ENCODE measurements around the gene FOXK2.

FOXK2 gene

DNA sequence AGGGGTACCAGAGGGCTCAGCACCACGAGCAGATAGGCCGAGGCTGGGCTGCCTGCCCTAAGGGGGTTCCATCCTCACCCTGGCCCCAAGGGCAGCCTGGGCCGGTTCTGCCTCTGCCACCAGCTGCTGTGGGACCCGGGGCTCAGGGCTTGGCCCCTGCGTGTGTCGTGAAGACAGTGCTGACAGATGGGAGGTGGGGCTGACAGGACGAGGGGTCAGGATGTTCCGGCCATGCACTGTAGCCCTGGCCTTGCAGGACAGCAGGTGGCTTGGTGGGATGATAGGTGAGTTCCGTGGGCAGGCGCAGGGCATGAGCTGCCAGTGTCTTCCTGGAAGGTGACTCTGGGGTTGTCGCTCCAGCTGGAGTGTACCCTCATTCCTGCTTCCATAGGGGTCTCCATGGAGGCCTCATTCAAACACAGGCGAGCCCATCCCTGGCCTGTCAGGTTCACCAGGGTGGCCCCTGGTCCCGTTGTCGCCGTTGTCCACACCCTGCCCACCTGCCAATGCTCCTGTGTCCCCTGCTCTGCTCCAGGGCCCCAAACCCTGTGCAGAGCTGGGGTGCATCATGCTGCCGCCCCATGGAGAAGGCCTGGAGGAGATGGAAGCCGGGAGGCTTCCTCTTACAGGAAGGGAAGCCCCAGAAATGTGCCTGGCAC lies 71.5 kb downstream of the FOXK2 start:
- no peak for DNase-seq (ENCODE audit: low spot score)

- DNase-seq (ENCODE audit: low spot score): no peak
These were observed 72.8 kb downstream of the FOXK2 start for GRCh38 chr17:82592289-82592766.

DNA sequence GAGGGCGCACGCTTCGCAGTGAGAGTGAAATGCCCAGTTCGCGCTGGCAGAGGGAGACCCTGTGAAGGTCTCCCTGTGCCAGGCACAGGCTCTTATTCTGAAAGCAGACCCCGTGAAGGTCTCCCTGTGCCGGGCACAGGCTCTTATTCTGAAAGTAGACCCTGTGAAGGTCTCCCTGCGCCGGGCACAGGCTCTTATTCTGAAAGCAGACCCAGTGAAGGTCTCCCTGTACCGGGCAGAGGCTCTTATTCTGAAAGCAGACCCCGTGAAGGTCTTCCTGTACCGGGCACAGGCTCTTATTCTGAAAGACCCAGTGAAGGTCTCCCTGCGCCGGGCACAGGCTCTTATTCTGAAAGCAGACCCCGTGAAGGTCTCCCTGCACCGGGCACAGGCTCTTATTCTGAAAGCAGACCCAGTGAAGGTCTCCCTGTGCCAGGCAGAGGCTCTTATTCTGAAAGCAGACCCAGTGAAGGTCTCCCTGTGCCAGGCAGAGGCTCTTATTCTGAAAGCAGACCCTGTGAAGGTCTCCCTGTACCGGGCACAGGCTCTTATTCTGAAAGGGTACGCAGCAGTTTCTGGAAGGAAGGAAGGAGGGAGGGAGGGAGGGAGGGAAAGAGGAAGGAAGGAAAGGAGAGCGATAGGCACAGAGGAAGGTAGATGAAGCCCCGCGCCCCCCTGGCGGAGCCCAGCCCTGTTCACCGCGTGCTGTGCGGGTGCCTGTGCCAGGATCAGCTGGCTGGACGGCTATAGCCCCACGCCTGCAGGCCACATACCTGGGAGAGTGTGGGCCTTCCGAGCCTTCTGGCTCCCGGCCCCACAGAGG lies 73.4 kb downstream of the FOXK2 start:
- no peak for DNase-seq (ENCODE audit: low spot score)

GRCh38 chr17:82593590-82594087 lies 74.1 kb downstream of the FOXK2 start:
- no peak for DNase-seq (ENCODE audit: low spot score)

DNA sequence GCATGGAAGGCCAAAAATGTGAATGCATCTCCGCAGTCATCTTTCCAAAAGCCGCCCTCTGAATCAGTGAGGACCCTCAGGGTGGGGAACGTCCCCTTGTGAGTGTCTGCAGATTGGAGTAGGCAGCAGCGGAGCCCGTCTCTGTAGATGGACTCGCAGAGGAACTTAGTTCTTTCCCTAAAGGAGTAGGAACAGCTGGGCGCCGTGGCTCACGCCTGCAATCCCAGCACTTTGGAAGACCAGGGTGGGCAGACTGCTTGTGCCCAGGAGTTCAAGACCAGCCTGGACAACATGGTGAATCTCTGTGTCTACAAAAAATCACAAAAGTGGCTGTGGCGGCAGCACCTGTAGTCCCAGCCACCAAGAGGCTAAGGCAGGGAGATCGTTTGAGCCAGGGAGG lies 75.0 kb downstream of the FOXK2 start:
- DNase-seq (ENCODE audit: low spot score): no peak

DNA sequence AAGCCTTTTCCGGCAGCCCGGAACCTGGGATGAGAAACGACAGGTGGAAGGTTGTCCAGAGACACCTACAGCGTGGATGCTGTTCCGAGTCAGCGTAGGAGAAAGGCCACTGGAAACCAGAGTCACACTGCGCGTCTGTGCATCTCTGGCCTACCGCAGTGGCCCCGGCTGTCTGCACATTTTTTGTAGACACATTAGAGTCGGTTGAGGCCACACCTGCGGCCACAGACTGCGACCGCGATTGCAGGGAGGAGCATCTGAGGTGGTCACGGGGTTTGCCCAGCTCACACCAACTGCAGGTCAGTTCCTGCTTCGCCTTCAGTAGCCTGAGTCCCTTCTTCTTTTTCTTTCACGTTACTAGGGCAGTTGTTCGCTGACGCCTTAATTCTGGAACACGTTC lies 76.4 kb downstream of the FOXK2 start:
- no peak for DNase-seq (ENCODE audit: low spot score)

DNA sequence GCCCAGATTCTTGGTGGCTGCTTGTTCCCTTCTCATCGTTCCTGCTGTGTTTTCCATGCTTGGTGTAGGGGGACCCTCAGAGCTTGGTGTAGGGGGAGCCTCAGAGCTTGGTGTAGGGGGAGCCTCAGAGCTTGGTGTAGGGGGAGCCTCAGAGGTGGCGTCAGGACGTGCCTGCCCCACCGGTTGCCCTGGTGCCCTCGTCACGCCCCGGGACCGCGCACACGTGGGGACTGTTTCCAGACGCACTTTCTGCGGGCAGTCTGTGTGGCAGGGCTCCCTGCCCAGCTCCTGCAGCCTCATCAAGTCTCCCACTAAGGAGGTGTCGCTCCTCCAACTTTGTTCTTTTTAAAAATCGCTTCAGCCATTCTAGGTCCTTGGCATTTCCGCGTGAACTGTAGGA lies 76.8 kb downstream of the FOXK2 start:
- DNase-seq (ENCODE audit: low spot score): no peak

GRCh38 chr17:82596837-82597672 lies 77.5 kb downstream of the FOXK2 start:
- DNase-seq (ENCODE audit: low spot score): no peak

DNA sequence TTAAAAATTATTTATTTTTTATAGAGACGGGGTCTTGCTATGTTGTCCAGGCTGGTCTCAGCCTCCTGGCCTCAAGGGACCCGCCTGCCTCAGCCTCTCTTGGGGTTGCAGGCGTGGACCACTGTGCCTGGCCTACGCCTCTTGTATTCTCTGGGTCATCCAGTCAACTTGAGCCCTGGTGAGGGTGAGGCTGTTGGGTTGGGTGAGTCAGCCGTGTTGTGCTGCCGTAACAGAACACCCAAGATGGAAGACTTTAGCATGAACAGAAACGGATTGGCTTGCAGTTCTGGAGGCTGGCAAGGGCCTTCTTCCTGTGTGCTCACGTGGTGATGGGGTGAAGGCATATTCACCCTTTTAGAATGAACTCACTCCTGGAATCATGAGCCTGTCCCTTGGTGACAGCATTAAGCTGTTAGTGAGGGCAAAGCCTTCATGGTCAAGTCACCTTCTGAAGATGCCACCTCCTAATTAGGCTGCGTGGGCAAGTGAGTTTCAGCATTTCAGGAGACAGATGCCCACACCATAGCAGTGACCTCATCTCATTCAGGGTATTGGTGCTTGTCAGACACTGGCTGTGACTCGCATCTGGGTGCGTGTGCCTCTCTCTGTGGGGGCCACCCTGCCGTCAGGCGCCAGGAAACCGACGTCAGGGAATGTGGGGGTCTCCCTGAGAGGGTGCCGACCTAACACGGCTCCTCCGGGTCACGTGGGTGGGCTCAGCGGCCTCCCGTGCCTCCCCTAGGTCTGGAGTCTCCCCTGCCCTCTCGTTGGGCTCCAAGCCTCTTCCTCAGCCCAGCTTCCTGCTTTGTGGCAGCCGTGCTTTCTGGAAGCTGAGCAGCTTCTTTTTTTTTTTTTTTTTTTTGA lies 79.0 kb downstream of the FOXK2 start:
- no peak for DNase-seq (ENCODE audit: low spot score)

- DNase-seq (ENCODE audit: low spot score): no peak
These were observed 80.4 kb downstream of the FOXK2 start for GRCh38 chr17:82599674-82600661.

DNA sequence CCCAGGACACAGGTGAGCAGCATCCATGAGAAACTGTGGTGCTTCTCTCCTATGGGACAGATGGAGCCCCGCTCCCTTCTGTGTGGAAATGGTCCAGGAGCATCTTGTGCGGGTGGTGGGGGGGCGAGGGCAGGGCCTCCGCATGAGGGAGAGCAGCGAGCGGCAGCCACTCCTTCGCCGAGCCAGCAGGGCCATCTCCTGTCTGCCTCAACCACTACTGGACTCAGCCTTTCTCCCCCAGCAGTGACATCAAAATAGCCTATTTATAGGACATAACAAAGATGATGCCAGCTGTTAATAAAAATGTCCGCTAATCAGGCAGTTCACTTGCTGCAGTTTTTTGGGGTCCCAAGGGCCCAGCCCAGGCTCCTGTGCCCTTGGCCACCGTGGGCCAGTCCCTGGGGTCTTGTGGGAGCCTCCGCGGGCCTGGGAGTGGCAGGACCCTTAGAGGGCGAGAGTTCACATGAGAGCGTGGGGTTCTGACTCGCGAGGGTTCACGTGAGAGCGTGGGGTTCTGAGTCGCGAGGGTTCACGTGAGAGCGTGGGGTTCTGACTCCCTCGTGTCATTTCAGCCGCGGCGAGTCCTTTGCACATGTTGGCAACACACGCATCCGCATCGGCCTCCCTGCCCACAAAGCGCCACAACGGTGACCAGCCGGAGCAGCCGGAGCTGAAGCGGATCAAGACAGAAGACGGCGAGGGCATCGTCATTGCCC lies 81.4 kb downstream of the FOXK2 start:
- no peak for DNase-seq (ENCODE audit: low spot score)

- no peak for DNase-seq (ENCODE audit: low spot score)
These were observed 82.0 kb downstream of the FOXK2 start for GRCh38 chr17:82601447-82602000.

DNA sequence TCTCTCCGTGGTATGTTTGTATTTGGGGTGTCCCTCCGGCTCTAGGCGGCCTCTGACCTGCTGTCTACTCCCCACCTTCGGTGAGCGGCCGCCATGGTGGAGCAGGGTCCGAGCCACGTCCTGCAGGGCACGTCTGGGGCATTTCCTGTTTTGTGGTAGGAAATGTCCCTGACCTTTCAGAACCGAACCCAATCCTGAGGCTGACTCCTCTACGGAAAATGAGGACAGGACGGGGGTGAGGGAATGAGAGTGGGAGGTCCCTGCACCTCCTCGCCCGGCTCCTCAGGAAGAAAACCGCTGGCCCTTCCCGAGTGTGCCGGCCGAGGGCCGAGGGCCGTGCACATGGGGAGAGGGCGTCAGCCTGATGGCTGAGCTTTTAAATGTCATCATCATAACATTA lies 83.0 kb downstream of the FOXK2 start:
- no peak for DNase-seq (ENCODE audit: low spot score)

GRCh38 chr17:82602986-82603710 lies 83.6 kb downstream of the FOXK2 start:
- no peak for DNase-seq (ENCODE audit: low spot score)

GRCh38 chr17:82603981-82604448 lies 84.5 kb downstream of the FOXK2 start:
- no peak for DNase-seq (ENCODE audit: low spot score)

DNA sequence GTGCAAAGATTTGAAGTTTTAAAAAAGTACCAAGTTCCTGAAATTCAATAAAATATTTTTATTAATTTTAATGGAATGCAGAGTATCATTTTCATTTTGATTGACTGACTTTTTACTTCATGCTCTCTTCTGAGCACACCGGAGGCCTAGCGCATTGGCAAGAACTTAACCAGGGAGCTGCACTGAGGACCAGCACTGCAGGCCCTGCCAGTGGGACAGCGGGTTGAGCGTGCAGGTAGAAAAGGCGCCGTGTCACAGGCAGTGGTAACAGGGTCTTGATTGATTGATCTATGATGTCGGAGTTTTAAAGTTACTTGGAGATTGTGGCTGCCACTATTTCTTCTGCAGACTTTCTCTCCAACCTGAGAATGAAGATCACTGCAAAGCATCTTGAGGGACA lies 85.0 kb downstream of the FOXK2 start:
- DNase-seq (ENCODE audit: low spot score): no peak

- peak; percentile 46 for DNase-seq (ENCODE audit: low spot score)
These were observed 86.5 kb downstream of the FOXK2 start for GRCh38 chr17:82605939-82606600.

DNA sequence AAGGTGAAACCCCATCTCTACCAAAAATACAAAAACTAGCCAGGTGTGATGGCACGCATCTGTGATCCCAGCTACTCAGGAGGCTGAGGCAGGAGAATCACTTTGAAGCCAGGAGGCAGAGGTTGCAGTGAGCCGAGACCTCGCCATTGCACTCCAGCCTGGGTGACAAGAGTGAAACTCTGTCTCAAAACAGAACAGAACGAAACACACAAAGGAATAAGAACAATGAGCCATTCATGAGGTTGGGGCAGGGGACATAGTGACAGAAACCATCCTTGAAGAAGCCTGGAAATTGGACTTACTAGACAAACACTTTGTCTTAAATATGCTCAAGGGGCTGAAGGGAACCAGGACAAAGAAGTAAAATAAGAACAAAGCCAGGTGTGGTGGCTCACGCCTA lies 89.3 kb downstream of the FOXK2 start:
- DNase-seq (ENCODE audit: low spot score): no peak
